OCI-LY3 (cell line): ENCODE data around the gene KIAA1671.

Source experiments
- H2AFZ ChIP-seq: fragments of 200-600, 300-600 bp; shearing (Covaris generic); 2 replicates; pipeline ENCODE4 v1.6.0; 2014; ENCODE audit warnings: antibody characterized with exemption, low read depth, low read length
- H3K27ac ChIP-seq: fragments of 200-600, 300-600 bp; sonication (generic); 2 replicates; pipeline ENCODE4 v1.5.1; 2014; ENCODE audit warnings: mild to moderate bottlenecking, low read length, moderate library complexity, mixed read lengths
- H3K27me3 ChIP-seq: fragments of 200-600, 300-600 bp; sonication (generic); 2 replicates; pipeline ENCODE4 v1.6.1; 2014; ENCODE audit warnings: low read depth, low read length, mixed read lengths
- H3K36me3 ChIP-seq: fragments of 200-600, 300-600 bp; sonication (generic); replicated peaks from 2 replicates; pipeline ENCODE3; 2014; ENCODE audit warnings: low read depth, low read length, mixed read lengths
- H3K4me1 ChIP-seq: fragments of 300-600, 200-600 bp; sonication (generic); 2 replicates; pipeline ENCODE4 v1.6.1; 2014; ENCODE audit warnings: low read length, mixed read lengths
- H3K4me2 ChIP-seq: fragments of 200-600, 300-600 bp; sonication (generic); 2 replicates; pipeline ENCODE4 v1.6.1; 2014; ENCODE audit warnings: low read length, mixed read lengths
- H3K4me3 ChIP-seq: fragments of 300-600, 200-600 bp; sonication (generic); 2 replicates; pipeline ENCODE4 v1.5.1; 2014; ENCODE audit warnings: antibody characterized with exemption, mild to moderate bottlenecking, low read length, moderate library complexity
- H3K79me2 ChIP-seq: fragments of 300-600, 200-600 bp; shearing (Covaris generic); 2 replicates; pipeline ENCODE4 v1.6.1; 2014; ENCODE audit warnings: mild to moderate bottlenecking, low read length, mixed read lengths
- H3K9ac ChIP-seq: fragments of 300-600, 200-600 bp; shearing (Covaris generic); 2 replicates; pipeline ENCODE4 v1.6.0; 2014; ENCODE audit warnings: mild to moderate bottlenecking, low read length, moderate library complexity
- H3K9me3 ChIP-seq: fragments of 200-600, 300-600 bp; shearing (Covaris generic); 2 replicates; pipeline ENCODE4 v1.6.1; 2014; ENCODE audit warnings: low read length, mixed read lengths; ENCODE audit not compliant: insufficient read depth
- H4K20me1 ChIP-seq: fragments of 200-600, 300-600 bp; sonication (generic); 2 replicates; pipeline ENCODE4 v1.6.1; 2016; ENCODE audit warnings: low read length, mixed read lengths; ENCODE audit not compliant: insufficient read depth
- EZH2phosphoT487 ChIP-seq: fragments of 200-600 bp; shearing (Covaris generic); IDR thresholded peaks from 2 replicates; pipeline ENCODE4 v1.6.1; 2018; ENCODE audit warnings: antibody characterized with exemption, mixed run types, low read depth
- TF ChIP-seq, protein P1 (sequence below): fragments of 200-600, 300-600 bp; sonication (generic); IDR thresholded peaks from 2 replicates; pipeline ENCODE4 v1.5.1; 2014; ENCODE audit warnings: antibody characterized with exemption, low read length, low read depth

KIAA1671 gene

DNA sequence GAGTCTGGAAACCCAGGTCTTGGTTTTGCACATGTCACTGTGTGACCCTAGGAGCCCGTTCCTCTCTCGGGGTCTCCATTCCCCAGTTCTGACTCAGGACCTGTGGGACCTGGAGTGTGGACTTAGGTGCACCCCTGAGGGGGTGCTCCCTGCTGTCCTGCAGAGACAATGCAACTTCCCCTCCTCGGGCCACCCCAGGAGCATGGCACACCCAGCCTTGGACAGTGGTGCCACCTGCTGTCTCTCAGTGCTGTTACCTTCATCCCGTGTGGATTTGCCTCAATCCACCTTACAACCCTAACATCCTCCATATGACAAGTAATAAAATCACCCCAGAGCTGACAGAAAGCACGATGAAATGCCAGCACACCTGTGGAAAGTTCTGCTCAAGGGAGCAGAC is 219.6 kb downstream of the KIAA1671 start:
- peaks cover 13% of the 10 kb centered on the region for H3K27me3 ChIP-seq
- H3K79me2 ChIP-seq: no peaks in the 10 kb centered on the region
- H3K4me1 ChIP-seq: no peaks in the 10 kb centered on the region
- no peak overlapping the region for H3K9ac ChIP-seq
- H4K20me1 ChIP-seq: no peaks in the 10 kb centered on the region
- no peak overlapping the region for H2AFZ ChIP-seq
- H3K4me3 ChIP-seq: no peak overlapping the region
- no peak overlapping the region for H3K27ac ChIP-seq
- no peak for TF ChIP-seq EZH2phosphoT487
- TF ChIP-seq, protein P1, sequence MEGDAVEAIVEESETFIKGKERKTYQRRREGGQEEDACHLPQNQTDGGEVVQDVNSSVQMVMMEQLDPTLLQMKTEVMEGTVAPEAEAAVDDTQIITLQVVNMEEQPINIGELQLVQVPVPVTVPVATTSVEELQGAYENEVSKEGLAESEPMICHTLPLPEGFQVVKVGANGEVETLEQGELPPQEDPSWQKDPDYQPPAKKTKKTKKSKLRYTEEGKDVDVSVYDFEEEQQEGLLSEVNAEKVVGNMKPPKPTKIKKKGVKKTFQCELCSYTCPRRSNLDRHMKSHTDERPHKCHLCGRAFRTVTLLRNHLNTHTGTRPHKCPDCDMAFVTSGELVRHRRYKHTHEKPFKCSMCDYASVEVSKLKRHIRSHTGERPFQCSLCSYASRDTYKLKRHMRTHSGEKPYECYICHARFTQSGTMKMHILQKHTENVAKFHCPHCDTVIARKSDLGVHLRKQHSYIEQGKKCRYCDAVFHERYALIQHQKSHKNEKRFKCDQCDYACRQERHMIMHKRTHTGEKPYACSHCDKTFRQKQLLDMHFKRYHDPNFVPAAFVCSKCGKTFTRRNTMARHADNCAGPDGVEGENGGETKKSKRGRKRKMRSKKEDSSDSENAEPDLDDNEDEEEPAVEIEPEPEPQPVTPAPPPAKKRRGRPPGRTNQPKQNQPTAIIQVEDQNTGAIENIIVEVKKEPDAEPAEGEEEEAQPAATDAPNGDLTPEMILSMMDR: peak; percentile 77
- H3K4me2 ChIP-seq: no peak overlapping the region
- no peaks in the 10 kb centered on the region for H3K9me3 ChIP-seq
- no peaks in the 10 kb centered on the region for H3K36me3 ChIP-seq

DNA sequence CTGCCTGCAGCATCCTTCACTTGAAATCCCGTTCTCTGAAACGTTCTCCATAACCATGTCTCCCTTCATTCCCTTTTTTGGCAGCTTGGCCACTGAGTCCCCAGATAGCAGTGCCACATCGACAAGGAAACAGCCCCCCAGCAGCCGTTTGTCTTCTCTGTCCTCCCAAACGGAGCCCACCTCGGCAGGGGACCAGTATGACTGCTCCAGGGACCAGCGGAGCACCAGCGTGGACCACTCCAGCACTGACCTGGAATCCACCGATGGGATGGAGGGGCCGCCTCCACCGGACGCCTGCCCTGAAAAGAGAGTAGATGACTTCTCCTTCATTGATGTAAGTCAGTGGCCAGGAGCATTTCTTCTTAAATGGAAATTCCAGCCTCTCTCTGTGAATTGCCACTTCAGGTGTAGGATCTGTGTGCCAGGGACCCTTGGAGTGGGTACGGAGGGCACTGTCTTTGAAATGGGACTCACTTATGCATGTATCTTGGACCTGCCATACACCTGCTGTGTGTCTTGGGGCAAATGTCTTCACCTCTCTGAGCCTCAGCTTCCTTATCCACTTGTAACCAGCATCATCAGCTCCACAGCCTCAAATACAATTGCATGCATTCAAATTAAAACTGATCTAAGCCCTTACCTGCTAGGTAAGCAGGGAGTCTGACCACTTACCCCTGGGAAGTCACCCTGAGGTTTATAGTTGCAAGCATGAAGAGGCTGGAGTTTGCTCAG is 221.8 kb downstream of the KIAA1671 start:
- H3K9ac ChIP-seq: no peak overlapping the region
- H2AFZ ChIP-seq: no peak overlapping the region
- no peak overlapping the region for H3K27ac ChIP-seq
- H3K27me3 ChIP-seq: peaks cover 4% of the 10 kb centered on the region
- no peaks in the 10 kb centered on the region for H3K79me2 ChIP-seq
- H3K4me3 ChIP-seq: no peak overlapping the region
- no peaks in the 10 kb centered on the region for H4K20me1 ChIP-seq
- H3K9me3 ChIP-seq: 0 out of 2 replicates have a peak, but pooled peaks cover under 1% of the 10 kb centered on the region
- H3K36me3 ChIP-seq: no peaks in the 10 kb centered on the region
- H3K4me1 ChIP-seq: no peaks in the 10 kb centered on the region
- TF ChIP-seq, protein P1: no peak
- TF ChIP-seq EZH2phosphoT487: no peak
- H3K4me2 ChIP-seq: no peak overlapping the region

DNA sequence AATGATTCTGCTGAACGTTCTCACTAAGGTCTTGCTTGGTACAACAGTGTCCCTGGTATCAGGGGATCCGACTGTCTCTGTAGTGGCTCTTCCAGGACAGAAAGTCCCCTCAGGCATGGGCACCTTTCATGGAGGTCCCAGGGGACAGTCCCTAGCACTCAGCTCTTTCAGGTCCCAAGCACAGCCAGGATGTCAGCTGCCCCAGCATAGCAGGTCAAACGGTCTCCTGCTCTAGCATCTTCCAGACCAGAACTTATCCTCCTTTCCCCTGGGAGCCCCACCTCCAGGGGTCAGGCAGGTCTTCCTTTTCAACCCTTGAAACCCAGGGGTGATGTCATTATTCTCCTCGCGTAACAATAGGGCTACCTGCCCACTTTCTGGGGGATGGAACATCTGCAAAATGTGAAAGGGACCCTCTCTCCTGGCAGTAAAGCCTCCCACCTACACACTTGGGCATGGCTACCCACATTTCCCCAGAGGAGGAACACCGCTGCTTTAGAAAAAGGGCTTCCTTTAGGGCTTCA is 222.4 kb downstream of the KIAA1671 start:
- no peak for TF ChIP-seq EZH2phosphoT487
- TF ChIP-seq, protein P1: no peak
- no peaks in the 10 kb centered on the region for H3K36me3 ChIP-seq
- no peak overlapping the region for H3K4me3 ChIP-seq
- no peaks in the 10 kb centered on the region for H3K79me2 ChIP-seq
- H3K9ac ChIP-seq: no peak overlapping the region
- H3K27ac ChIP-seq: no peak overlapping the region
- no peaks in the 10 kb centered on the region for H4K20me1 ChIP-seq
- peaks cover 8% of the 10 kb centered on the region for H3K27me3 ChIP-seq
- H3K9me3 ChIP-seq: peaks cover 5% of the 10 kb centered on the region; the same call in 1 of the 2 replicates
- H3K4me2 ChIP-seq: no peak overlapping the region
- H2AFZ ChIP-seq: no peak overlapping the region
- H3K4me1 ChIP-seq: no peaks in the 10 kb centered on the region

DNA sequence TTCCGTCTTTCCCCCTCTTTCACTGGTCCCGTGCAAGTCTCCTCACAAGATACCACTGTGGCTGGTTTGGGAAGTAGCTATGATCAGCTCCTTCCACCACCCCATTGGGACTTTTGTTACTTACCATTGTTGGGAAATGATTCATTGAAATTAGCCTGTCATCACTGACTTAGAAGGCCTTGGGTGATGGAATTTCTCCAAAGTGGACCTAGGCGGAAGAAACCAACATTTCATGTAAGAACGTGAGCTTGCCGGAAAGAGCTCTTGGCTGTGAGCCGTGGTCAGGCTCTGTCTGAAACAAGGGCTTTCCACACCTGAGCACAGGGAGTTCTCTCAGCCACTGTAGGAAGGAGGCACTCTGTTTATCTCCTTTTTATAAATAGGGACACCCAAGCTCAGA is 223.7 kb downstream of the KIAA1671 start:
- H2AFZ ChIP-seq: no peak overlapping the region
- no peaks in the 10 kb centered on the region for H3K79me2 ChIP-seq
- no peaks in the 10 kb centered on the region for H3K36me3 ChIP-seq
- H3K9me3 ChIP-seq: peaks cover 5% of the 10 kb centered on the region; the same call in 1 of the 2 replicates
- no peak overlapping the region for H3K4me2 ChIP-seq
- H3K4me3 ChIP-seq: no peak overlapping the region
- no peaks in the 10 kb centered on the region for H4K20me1 ChIP-seq
- H3K27me3 ChIP-seq: peaks cover 15% of the 10 kb centered on the region; the same call in 1 of the 2 replicates
- H3K4me1 ChIP-seq: no peaks in the 10 kb centered on the region
- H3K27ac ChIP-seq: no peak overlapping the region
- no peak overlapping the region for H3K9ac ChIP-seq
- TF ChIP-seq, protein P1: no peak
- no peak for TF ChIP-seq EZH2phosphoT487
